OCI-LY7 (cell line): Measurements from ENCODE around the gene SPEF1.

Source experiments
- EZH2phosphoT487 ChIP-seq: fragments of 200-600 bp; sonication (generic); IDR thresholded peaks from 2 replicates; pipeline ENCODE4 v1.6.1; 2018; ENCODE audit warnings: low read depth, borderline replicate concordance, mild to moderate bottlenecking, mixed run types, antibody characterized with exemption, low read length, moderate library complexity, mixed read lengths
- TF ChIP-seq, protein P1 (sequence below): fragments of 200-600 bp; sonication (generic); conservative IDR thresholded peaks from 2 replicates; pipeline ENCODE4 v1.5.1; 2014; ENCODE audit warnings: mild to moderate bottlenecking, antibody characterized with exemption, low read length, moderate library complexity, mixed read lengths

DNA sequence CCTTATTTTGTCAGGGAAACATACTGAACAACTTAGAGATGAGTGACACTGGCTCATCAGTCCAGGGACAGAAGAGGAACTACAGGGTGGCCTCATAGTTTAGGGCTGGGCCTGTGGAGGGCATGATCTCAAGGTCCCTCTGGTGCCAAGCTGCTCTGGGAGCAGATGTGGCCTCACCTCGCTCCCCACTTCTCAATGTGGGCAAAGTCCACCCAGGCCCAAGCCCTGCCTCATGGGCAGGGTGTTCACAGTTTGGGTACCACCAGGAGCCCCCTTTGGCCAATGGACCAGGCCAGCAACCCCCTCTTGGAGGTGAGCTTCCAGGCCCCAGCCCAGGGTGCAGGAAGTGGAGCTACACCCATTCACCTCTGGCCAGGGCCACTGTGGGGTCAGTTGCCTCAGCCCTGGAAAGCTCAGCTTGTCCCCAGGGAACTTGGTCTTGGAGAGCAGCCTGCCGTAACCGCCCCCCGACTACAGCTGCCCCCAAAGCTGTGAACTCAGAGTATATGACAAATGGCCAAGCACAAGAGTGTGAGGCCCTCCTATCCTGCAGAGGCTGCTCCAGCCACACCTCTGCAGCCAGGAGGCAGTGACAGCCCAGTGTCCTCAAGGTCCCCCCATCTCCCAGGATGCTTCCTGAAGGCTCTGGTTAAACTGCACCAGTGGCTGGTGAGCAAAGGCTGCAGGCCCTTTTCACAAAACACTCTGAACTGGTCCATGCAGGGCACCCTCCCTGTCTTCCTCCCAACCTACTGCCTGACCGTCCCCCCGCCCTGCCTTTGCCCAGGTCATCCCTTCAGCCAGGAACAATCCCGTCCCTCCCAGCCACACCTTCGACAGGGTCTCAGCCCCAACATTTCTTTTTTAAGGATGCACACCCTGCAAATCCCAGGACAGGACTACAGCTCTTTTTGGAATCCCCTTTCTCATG lies 17.3 kb downstream of the SPEF1 start:
- TF ChIP-seq, protein P1, sequence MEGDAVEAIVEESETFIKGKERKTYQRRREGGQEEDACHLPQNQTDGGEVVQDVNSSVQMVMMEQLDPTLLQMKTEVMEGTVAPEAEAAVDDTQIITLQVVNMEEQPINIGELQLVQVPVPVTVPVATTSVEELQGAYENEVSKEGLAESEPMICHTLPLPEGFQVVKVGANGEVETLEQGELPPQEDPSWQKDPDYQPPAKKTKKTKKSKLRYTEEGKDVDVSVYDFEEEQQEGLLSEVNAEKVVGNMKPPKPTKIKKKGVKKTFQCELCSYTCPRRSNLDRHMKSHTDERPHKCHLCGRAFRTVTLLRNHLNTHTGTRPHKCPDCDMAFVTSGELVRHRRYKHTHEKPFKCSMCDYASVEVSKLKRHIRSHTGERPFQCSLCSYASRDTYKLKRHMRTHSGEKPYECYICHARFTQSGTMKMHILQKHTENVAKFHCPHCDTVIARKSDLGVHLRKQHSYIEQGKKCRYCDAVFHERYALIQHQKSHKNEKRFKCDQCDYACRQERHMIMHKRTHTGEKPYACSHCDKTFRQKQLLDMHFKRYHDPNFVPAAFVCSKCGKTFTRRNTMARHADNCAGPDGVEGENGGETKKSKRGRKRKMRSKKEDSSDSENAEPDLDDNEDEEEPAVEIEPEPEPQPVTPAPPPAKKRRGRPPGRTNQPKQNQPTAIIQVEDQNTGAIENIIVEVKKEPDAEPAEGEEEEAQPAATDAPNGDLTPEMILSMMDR: no peak
- no peak for TF ChIP-seq EZH2phosphoT487
